Trophoblast cell (in vitro differentiated cells and primary cell): ENCODE data around the gene CGNL1.

Source experiments
- DNase-seq, 2 donors: peaks; one replicate each; pipeline ENCODE4 v3.0.0-alpha.2; 2016
- H2AFZ ChIP-seq: 2 replicates; pipeline ENCODE4 v1.6.1; 2013; ENCODE audit warnings: low read length, moderate library complexity, mild to moderate bottlenecking; ENCODE audit not compliant: insufficient read depth, poor library complexity
- H2AK5ac ChIP-seq: 2 replicates; pipeline ENCODE4 v1.6.1; 2013; ENCODE audit warnings: mild to moderate bottlenecking, low read length
- H2BK120ac ChIP-seq: 2 replicates; pipeline ENCODE4 v1.6.1; 2013; ENCODE audit warnings: low read length, mild to moderate bottlenecking, moderate library complexity; ENCODE audit not compliant: insufficient read depth, poor library complexity
- H2BK12ac ChIP-seq: 2 replicates; pipeline ENCODE4 v1.6.1; 2013; ENCODE audit warnings: mild to moderate bottlenecking, low read length, moderate library complexity
- H2BK5ac ChIP-seq: 2 replicates; pipeline ENCODE4 v1.6.1; 2013; ENCODE audit warnings: low read length, low read depth, moderate library complexity, mild to moderate bottlenecking; ENCODE audit not compliant: poor library complexity
- H3K14ac ChIP-seq: 2 replicates; pipeline ENCODE4 v1.6.1; 2013; ENCODE audit warnings: mild to moderate bottlenecking, low read length
- H3K18ac ChIP-seq: 2 replicates; pipeline ENCODE4 v1.6.1; 2013; ENCODE audit warnings: mild to moderate bottlenecking, low read length
- H3K23ac ChIP-seq: 2 replicates; pipeline ENCODE4 v1.6.1; 2013; ENCODE audit warnings: low read length
- H3K27ac ChIP-seq: 2 replicates; pipeline ENCODE4 v1.5.1; 2013; ENCODE audit warnings: low read depth, mild to moderate bottlenecking, inconsistent platforms, low read length, moderate library complexity
- H3K27me3 ChIP-seq: 2 replicates; pipeline ENCODE4 v1.6.1; 2013; ENCODE audit warnings: inconsistent platforms, mild to moderate bottlenecking, low read length, moderate library complexity; ENCODE audit not compliant: insufficient read depth
- H3K36me3 ChIP-seq, 2 experiments: 1 replicate in 1 of 2; 2 replicates in 1 of 2; pipeline ENCODE4 v1.6.1; 2013; ENCODE audit warnings: low read length in 2 of 2, mild to moderate bottlenecking in 2 of 2, moderate library complexity in 1 of 2; ENCODE audit not compliant: insufficient read depth in 2 of 2, control insufficient read depth in 1 of 2
- H3K4ac ChIP-seq: 2 replicates; pipeline ENCODE4 v1.6.1; 2013; ENCODE audit warnings: low read depth, mild to moderate bottlenecking, low read length, moderate library complexity
- H3K4me1 ChIP-seq, 2 experiments: 1 replicate in 1 of 2; 2 replicates in 1 of 2; pipeline ENCODE4 v1.6.1; 2013; ENCODE audit warnings: low read length in 2 of 2, mild to moderate bottlenecking in 2 of 2, moderate library complexity in 1 of 2; ENCODE audit not compliant: insufficient read depth in 2 of 2, control insufficient read depth in 1 of 2
- H3K4me2 ChIP-seq: 2 replicates; pipeline ENCODE4 v1.6.1; 2013; ENCODE audit warnings: inconsistent platforms, mild to moderate bottlenecking, low read length, moderate library complexity
- H3K4me3 ChIP-seq: 2 replicates; pipeline ENCODE4 v1.5.1; 2013; ENCODE audit warnings: mild to moderate bottlenecking, low read depth, low read length, inconsistent platforms
- H3K79me1 ChIP-seq: one replicate; pipeline ENCODE4 v1.6.1; 2013; ENCODE audit warnings: low read length
- H3K79me2 ChIP-seq: 2 replicates; pipeline ENCODE4 v1.6.1; 2013; ENCODE audit warnings: low read length, mild to moderate bottlenecking; ENCODE audit not compliant: control insufficient read depth, insufficient read depth, poor library complexity
- H3K9ac ChIP-seq: 2 replicates; pipeline ENCODE4 v1.6.1; 2013; ENCODE audit warnings: mild to moderate bottlenecking, low read length
- H3K9me3 ChIP-seq: 2 replicates; pipeline ENCODE4 v1.6.1; 2013; ENCODE audit warnings: low read depth, mild to moderate bottlenecking, control low read depth, inconsistent platforms, low read length; ENCODE audit not compliant: insufficient read depth
- H4K12ac ChIP-seq: 2 replicates; pipeline ENCODE4 v1.6.1; 2013; ENCODE audit warnings: low read depth, mild to moderate bottlenecking, low read length, moderate library complexity
- H4K8ac ChIP-seq: 2 replicates; pipeline ENCODE4 v1.6.1; 2013; ENCODE audit warnings: low read depth, mild to moderate bottlenecking, low read length, moderate library complexity
- H4K91ac ChIP-seq: one replicate; pipeline ENCODE4 v1.6.1; 2013; ENCODE audit warnings: low read depth, mild to moderate bottlenecking, low read length, moderate library complexity
- WGBS: extraction: QIAGEN DNeasy Blood & Tissue Kit; methylation state at CpG from one replicate; pipeline ENCODE4 v1.1.7; 2013; ENCODE audit warnings: missing lambda C conversion rate; ENCODE audit not compliant: insufficient read length, insufficient coverage; ENCODE audit errors: extremely low coverage; 5-methylcytosine and 5-hydroxymethylcytosine counted together

CGNL1 gene

DNA sequence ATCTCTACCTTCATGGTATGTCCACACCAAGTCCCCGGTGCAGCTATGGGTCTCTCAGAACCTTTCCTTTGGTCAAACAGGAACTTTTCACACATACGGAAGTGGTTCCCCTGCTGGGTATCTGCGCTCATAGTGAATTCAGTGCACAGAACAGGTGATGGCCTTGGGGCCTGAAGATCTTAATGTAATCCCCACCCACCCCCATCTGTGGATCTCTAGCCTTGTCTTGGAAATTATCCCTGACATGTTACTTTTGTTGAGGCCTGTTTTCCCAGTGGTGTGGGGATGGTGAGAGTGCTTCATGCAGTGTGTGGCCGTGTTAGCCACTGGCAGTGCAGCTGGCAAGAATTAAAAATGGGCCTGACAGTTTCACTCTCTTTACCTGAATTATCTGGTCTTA, 143.5 kb downstream of the CGNL1 start:
- no peak overlapping the region for H3K23ac ChIP-seq
- H2BK12ac ChIP-seq = no peak overlapping the region
- H2AFZ ChIP-seq = no peak overlapping the region
- no peak overlapping the region for H3K4me3 ChIP-seq
- no peak overlapping the region for H3K14ac ChIP-seq
- no peak overlapping the region for H3K4me2 ChIP-seq
- no peak overlapping the region for H2BK5ac ChIP-seq
- no peak overlapping the region for H2BK120ac ChIP-seq
- H4K8ac ChIP-seq = no peak overlapping the region
- H3K4me1 ChIP-seq = peaks cover 9 to 12% of the 10 kb centered on the region in 2 experiments
- no peak overlapping the region for H2AK5ac ChIP-seq
- H3K79me2 ChIP-seq = no peaks in the 10 kb centered on the region
- H3K9me3 ChIP-seq = no peaks in the 10 kb centered on the region
- no peak overlapping the region for H3K9ac ChIP-seq
- DNase-seq = no peak
- no peaks in the 10 kb centered on the region for H3K79me1 ChIP-seq
- no peak overlapping the region for H4K12ac ChIP-seq
- no peak overlapping the region for H3K18ac ChIP-seq
- no peak overlapping the region for H3K27ac ChIP-seq
- no peak overlapping the region for H3K4ac ChIP-seq
- no CpG with 5 or more reads among the region's 4 CpGs for WGBS
- peaks cover 0 to 8% of the 10 kb centered on the region in 2 experiments for H3K36me3 ChIP-seq
- no peak overlapping the region for H4K91ac ChIP-seq
- no peaks in the 10 kb centered on the region for H3K27me3 ChIP-seq

DNA sequence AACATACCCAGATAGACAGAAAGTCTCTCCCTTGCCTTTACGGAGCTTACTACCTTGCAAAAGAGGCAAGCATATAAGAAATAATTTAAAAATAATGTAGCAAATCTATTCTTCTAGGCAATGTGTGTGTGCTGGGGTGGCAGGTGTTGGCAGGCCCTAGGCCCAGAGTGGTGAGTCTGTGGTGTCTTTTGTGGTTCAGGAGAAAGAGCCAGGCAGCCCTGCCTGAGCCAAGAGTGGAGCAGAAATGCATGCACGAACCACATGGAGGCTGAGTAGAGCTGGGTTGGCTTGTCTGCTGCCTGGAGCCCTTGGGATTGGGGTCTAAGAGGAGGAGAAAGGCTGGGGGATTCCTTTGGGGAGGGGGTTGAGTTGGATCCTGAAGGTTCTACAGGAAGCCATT, 145.2 kb downstream of the CGNL1 start:
- Histone ChIP-seq H2BK120ac (no peak overlapping the region), H3K79me2 (no peaks in the 10 kb centered on the region), H3K9me3 (no peaks in the 10 kb centered on the region), H2AFZ (no peak overlapping the region), H3K4me3 (no peak overlapping the region), H4K8ac (no peak overlapping the region), H3K14ac (no peak overlapping the region), H2BK5ac (no peak overlapping the region), H3K36me3 (peaks cover 0 to 8% of the 10 kb centered on the region in 2 experiments), H3K4ac (no peak overlapping the region), H3K27ac (no peak overlapping the region), H3K9ac (no peak overlapping the region), H2BK12ac (no peak overlapping the region), H3K79me1 (no peaks in the 10 kb centered on the region), H3K23ac (no peak overlapping the region), H3K4me1 (peaks cover 9 to 12% of the 10 kb centered on the region in 2 experiments), H3K27me3 (no peaks in the 10 kb centered on the region), H4K91ac (no peak overlapping the region), H3K4me2 (no peak overlapping the region), H3K18ac (no peak overlapping the region), H4K12ac (no peak overlapping the region), H2AK5ac (no peak overlapping the region)
- no CpG with 5 or more reads among the region's 2 CpGs for WGBS
- no peak for DNase-seq

DNA sequence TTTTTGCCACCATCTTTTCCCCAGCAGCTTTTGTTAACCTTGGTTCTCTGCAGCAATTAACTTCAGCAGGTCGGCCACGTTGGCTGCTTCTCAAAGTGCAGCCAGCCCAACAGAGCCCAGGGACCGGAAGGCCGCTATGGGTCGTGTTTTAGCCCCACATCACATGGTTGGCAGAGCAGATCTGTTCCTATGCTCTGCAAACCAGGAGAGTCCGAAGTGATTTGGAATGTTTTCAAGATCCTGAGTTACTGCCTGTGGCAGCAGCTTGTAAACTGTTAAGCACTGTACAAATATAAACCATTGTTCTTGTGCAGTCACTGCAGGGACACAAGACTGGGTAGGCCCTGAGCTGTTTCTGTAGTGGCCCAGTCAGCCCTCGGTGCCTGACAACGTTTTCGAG, 145.8 kb downstream of the CGNL1 start:
- H3K9me3 ChIP-seq = no peaks in the 10 kb centered on the region

DNA sequence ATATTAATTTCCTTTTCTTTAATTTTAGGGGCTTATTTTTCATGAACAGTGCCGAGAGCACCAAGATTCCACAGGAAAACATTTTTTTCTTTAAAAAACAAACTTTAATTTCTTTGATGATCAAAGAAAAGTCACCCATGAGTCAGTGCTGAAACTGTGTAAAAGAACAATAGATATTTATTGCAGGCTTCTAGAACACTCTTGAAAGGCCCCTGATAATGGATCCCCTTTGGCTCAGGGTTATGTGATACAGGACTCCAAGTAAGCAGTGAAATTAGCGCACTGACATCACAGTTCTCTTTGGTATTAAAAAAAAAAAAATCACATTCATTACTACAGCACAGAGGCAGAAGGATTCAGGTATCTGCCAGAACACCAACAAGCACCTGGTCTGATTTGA, 149.3 kb downstream of the CGNL1 start:
- Histone ChIP-seq H2AK5ac (no peak overlapping the region), H3K14ac (no peak overlapping the region), H3K79me1 (peaks cover 1% of the 10 kb centered on the region), H3K4me2 (no peak overlapping the region), H2BK5ac (no peak overlapping the region), H3K18ac (no peak overlapping the region), H3K4me1 (peaks cover 4 to 5% of the 10 kb centered on the region in 2 experiments), H3K4me3 (no peak overlapping the region), H3K9me3 (no peaks in the 10 kb centered on the region), H3K4ac (no peak overlapping the region), H2BK120ac (no peak overlapping the region), H4K8ac (no peak overlapping the region), H4K91ac (no peak overlapping the region), H2BK12ac (no peak overlapping the region), H2AFZ (no peak overlapping the region), H3K79me2 (no peaks in the 10 kb centered on the region), H3K23ac (no peak overlapping the region), H3K27ac (no peak overlapping the region), H3K36me3 (peaks cover 0 to 7% of the 10 kb centered on the region in 2 experiments), H3K27me3 (no peaks in the 10 kb centered on the region), H4K12ac (no peak overlapping the region), H3K9ac (no peak overlapping the region)
- no peak for DNase-seq
- WGBS = no CpG with 5 or more reads among the region's 2 CpGs

More for the DNA sequence above, 145.8 kb downstream of the CGNL1 start:
- Histone ChIP-seq H2AK5ac (no peak overlapping the region), H3K4ac (no peak overlapping the region), H3K4me1 (peaks cover 9 to 12% of the 10 kb centered on the region in 2 experiments), H3K27me3 (no peaks in the 10 kb centered on the region), H3K4me2 (no peak overlapping the region), H4K12ac (no peak overlapping the region), H3K4me3 (no peak overlapping the region), H3K14ac (no peak overlapping the region), H3K23ac (no peak overlapping the region), H3K9ac (no peak overlapping the region), H4K91ac (no peak overlapping the region), H2BK5ac (no peak overlapping the region), H4K8ac (no peak overlapping the region), H3K36me3 (peaks cover 0 to 8% of the 10 kb centered on the region in 2 experiments), H3K27ac (no peak overlapping the region), H3K18ac (no peak overlapping the region), H2BK12ac (no peak overlapping the region), H2AFZ (no peak overlapping the region), H3K79me1 (peaks cover 1% of the 10 kb centered on the region), H3K79me2 (no peaks in the 10 kb centered on the region), H2BK120ac (no peak overlapping the region)
- no CpG with 5 or more reads among the region's 9 CpGs for WGBS
- no peak for DNase-seq
